ENCODE data around the gene DUSP6. TPM values are rescaled to one million over a fixed set of nuclear protein-coding genes. Genes with fewer than 3 reads are reported as not detected.

The DUSP6 gene
- total and polyA plus RNA-seq, 4 donors: 19.8 to 96.8 (median 64.0) TPM

Other genes starting within 250 kb of the DUSP6 start
- 1 to 10 TPM; 7.4 TPM for gene GALNT4, start 172.3 kb upstream of the DUSP6 start, total RNA-seq
- gene GALNT4, start 172.3 kb upstream of the DUSP6 start, polyA plus RNA-seq: 1 to 10 TPM; 2.8 to 4.4 TPM
- gene POC1B, start 173.5 kb upstream of the DUSP6 start, total RNA-seq: 10 to 100 TPM; 21.2 to 21.9 TPM
- gene POC1B, start 173.5 kb upstream of the DUSP6 start, polyA plus RNA-seq: 10 to 100 TPM in 1 of 2 donors, 1 to 10 TPM in 1; 7.3 to 19.9 TPM